T-helper 2 cell (primary cell): ENCODE results near the gene CAPZB.
"Not testable (repeated sequence)": the region's sequence is repeated elsewhere in the genome, so short reads cannot be mapped to it uniquely, and the experiment has no call there.

Experiments used
- DNase-seq, 5 experiments: peaks; one replicate each; pipeline versions ENCODE4 v3.0.0 to v3.0.0-alpha.2; 2012 to 2022

The CAPZB gene

GRCh38 chr1:19307794-19308508 lies 177.4 kb downstream of the CAPZB start:
- DNase-seq: no peak

GRCh38 chr1:19306941-19307340 lies 178.4 kb downstream of the CAPZB start:
- DNase-seq: no peak

- no peak for DNase-seq
Measured at GRCh38 chr1:19305880-19306279, 179.5 kb downstream of the CAPZB start.

GRCh38 chr1:19304081-19304480 lies 181.3 kb downstream of the CAPZB start:
- not testable (repeated sequence) for DNase-seq

GRCh38 chr1:19300211-19300610 lies 185.1 kb downstream of the CAPZB start:
- no peak for DNase-seq

- DNase-seq: no peak
Measured at GRCh38 chr1:19294638-19295037, 190.7 kb downstream of the CAPZB start.

GRCh38 chr1:19289244-19289643 lies 196.1 kb downstream of the CAPZB start:
- no peak for DNase-seq
